ENCODE measurements around the gene SPECC1L.

- TF ChIP-seq EP300 (IDR thresholded peaks at IDR 0.05; ENCODE audit: low read depth) (no peak), CTCF (IDR thresholded peaks at IDR 0.05) (no peak), POLR2A (IDR thresholded peaks at IDR 0.05) (no peak)
Measured at GRCh38 chr22:24432059-24432853, 161.6 kb downstream of the SPECC1L start.
